RWPE1 (cell line): ENCODE results near the gene TCF12.

Experiments
- CTCF ChIA-PET: fragments of 350-600 bp; sonication (Branson Sonifier 250); formaldehyde crosslinking; extraction: SDS; loops from one replicate; lab custom pipeline; 2021; lab: Yijun Ruan, JAX
- POLR2A ChIA-PET: fragments of 400-600 bp; formaldehyde crosslinking; extraction: SDS; loops from one replicate; lab custom pipeline; 2020; ENCODE audit warnings: antibody characterized with exemption; ENCODE audit not compliant: low non-redundant PET; lab: Yijun Ruan, JAX
- DNase-seq: peaks from one replicate; pipeline ENCODE4 v3.0.0; 2012; ENCODE audit warnings: low spot score
- H3K27ac ChIP-seq: fragments of 450-650 bp; 2 replicates; pipeline ENCODE4 v1.5.1; 2017
- CTCF ChIP-seq: fragments of 450-650 bp; conservative IDR thresholded peaks from 2 replicates; pipeline ENCODE4 v1.5.1; 2017; ENCODE audit warnings: low read depth, mild to moderate bottlenecking

Gene TCF12

DNA sequence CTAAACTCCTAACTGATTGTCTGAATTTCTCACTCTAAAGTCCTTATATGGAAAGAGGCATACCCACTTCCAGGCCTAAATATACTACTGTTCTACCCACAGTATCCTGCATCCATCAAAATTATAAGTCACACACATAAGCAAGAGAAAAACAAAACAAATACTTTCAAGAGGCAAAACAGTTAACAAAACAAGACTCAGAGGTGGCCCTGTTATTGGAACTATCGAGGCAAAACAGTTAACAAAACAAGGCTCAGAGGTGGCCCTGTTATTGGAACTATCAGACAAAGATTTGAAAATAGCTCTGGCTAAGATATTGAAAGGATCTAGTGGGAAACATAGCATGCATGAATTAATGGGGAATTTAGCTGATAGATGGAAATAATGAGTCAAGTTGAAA, 233.7 kb downstream of the TCF12 start:
- CTCF ChIA-PET, result interaction anchor here (0.5 to 0.7 kb wide), 2 partner anchors 124 to 145 kb away, joined by 5 to 7 read pairs; no protein-coding TSS in a partner anchor
- H3K27ac ChIP-seq, result no peak overlapping the region
- POLR2A ChIA-PET, result no interaction called here
- TF ChIP-seq CTCF, result no peak
- no peak for DNase-seq

GRCh38 chr15:57152666-57153539, 234.5 kb downstream of the TCF12 start:
- CTCF ChIA-PET, result interaction anchor here (0.7 to 0.9 kb wide), 4 partner anchors 14 to 228 kb away, joined by 3 to 5 read pairs (median 4); no protein-coding TSS in a partner anchor

DNA sequence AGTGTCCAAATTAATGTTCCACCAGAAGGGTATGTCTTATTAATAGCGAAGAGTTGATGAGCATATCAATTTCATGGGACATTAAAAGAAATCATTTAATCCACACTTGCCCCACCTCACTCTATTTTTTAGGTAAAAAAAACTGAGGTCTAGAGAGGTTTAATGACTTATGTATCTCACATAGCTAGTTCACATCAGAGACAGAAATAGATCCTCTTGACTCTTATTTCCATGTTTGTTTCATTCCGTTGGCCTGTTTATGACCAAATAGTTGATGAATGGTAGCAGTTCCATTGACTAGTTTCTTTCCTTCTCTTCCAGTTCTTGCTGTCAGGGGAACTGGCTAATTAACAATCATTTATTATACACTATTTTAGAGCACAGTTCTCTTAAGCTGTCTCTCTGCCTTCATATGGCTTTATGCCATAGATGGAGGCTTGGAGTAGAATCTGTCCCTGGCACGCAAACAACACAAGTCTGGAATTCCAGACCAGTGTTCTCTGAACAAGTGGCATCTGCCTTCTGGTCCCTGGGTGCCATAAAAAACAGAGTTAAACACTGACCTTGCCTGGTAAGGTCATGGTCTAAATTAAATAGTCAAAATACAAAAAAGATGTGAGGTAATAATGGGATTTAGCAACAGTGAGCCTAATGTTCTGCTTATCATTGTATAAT, 237.9 kb downstream of the TCF12 start:
- no peak for DNase-seq
- H3K27ac ChIP-seq, result no peak overlapping the region

More at GRCh38 chr15:57152666-57153539, 234.5 kb downstream of the TCF12 start:
- no peak overlapping the region for H3K27ac ChIP-seq
- POLR2A ChIA-PET, result no interaction called here
- no peak for DNase-seq
- TF ChIP-seq CTCF, result no peak

GRCh38 chr15:57158589-57158988, 240.1 kb downstream of the TCF12 start:
- DNase-seq, result peak; percentile 49
- CTCF ChIA-PET, result interaction anchor here (1.4 kb wide), 1 partner anchor 20 kb away, joined by 4 read pairs; no protein-coding TSS in a partner anchor

More for the DNA sequence above, 237.9 kb downstream of the TCF12 start:
- no peak for TF ChIP-seq CTCF
- ChIA-PET POLR2A (no interaction called here), CTCF (no interaction called here)

DNA sequence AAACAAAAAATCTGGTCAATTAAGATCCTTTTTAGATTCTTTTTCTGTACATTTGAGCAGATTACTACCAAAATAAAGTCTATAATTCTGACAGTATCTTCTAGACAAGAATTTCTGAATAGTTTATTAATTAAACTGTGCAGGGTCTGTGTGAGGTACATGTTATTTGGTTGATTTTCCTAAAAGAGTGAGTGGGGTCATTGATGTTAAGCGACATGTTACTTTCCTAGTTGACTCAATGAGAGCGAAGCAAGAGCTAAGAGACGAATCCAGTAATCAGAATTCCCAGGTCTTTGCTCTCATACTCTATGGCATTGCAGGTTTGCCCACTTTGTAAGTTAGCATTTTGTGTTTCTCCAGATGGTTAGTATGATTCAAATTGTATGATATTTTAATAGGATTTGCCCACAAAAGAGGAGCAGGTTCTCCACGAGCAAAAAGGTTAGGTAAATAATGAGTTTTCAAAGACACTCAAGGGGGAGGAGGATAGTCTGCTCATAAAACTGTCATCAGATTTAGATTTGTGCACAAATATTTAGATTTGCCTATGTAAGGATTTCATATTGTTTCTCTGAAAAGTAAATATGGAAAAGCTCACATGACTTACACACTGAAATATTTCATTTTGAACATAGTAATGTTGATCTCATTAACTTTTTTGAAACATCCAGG, 240.7 kb downstream of the TCF12 start:
- no peak for TF ChIP-seq CTCF
- no peak overlapping the region for H3K27ac ChIP-seq
- CTCF ChIA-PET, result interaction anchor here (0.6 to 1.4 kb wide), 2 partner anchors 21 to 854 kb away, joined by 4 read pairs; no protein-coding TSS in a partner anchor
- no peak for DNase-seq
- POLR2A ChIA-PET, result no interaction called here

More at GRCh38 chr15:57158589-57158988, 240.1 kb downstream of the TCF12 start:
- no peak for TF ChIP-seq CTCF
- H3K27ac ChIP-seq, result no peak overlapping the region
- POLR2A ChIA-PET, result no interaction called here

GRCh38 chr15:57159767-57160166, 241.3 kb downstream of the TCF12 start:
- ChIA-PET CTCF (interaction anchor here (0.6 kb wide), 1 partner anchor 854 kb away, joined by 4 read pairs; no protein-coding TSS in a partner anchor), POLR2A (no interaction called here)
- DNase-seq, result no peak
- no peak overlapping the region for H3K27ac ChIP-seq
- TF ChIP-seq CTCF, result no peak
